GM23338 (cell line): ENCODE results near the gene SERPINA3. TPM values are rescaled to one million over a fixed set of nuclear protein-coding genes. Genes with fewer than 3 reads are reported as not detected.

Experiments
- ATAC-seq: fragments of 200-7000 bp; cut with Tn5 transposase; 3 replicates; pipeline ENCODE4 v1.9.1; 2020
- DNase-seq: peaks from one replicate; pipeline ENCODE4 v3.0.0-alpha.2; 2015; ENCODE audit warnings: low spot score
- H2AFZ ChIP-seq: fragments of 200-600 bp; sonication (generic); 2 replicates; pipeline ENCODE4 v1.8.0; 2016; ENCODE audit warnings: antibody characterized with exemption, mild to moderate bottlenecking, moderate library complexity
- H3F3A ChIP-seq: fragments of 200-600 bp; sonication (generic); replicated peaks from 2 replicates; pipeline ENCODE4 v1.8.0; 2017; ENCODE audit warnings: antibody characterized with exemption, mixed run types, low read depth
- H3K27ac ChIP-seq: fragments of 200-600 bp; sonication (generic); 2 replicates; pipeline ENCODE4 v1.6.1; 2016; ENCODE audit warnings: low read depth
- H3K27me3 ChIP-seq: fragments of 200-600 bp; sonication (generic); 2 replicates; pipeline ENCODE4 v1.8.0; 2016; ENCODE audit warnings: mild to moderate bottlenecking, mixed run types, moderate library complexity; ENCODE audit not compliant: insufficient read depth
- H3K36me3 ChIP-seq: fragments of 200-600 bp; sonication (generic); 2 replicates; pipeline ENCODE4 v1.8.0; 2016; ENCODE audit warnings: mild to moderate bottlenecking; ENCODE audit not compliant: insufficient read depth
- H3K4me1 ChIP-seq: fragments of 200-600 bp; sonication (generic); 2 replicates; pipeline ENCODE4 v1.8.0; 2016; ENCODE audit warnings: mild to moderate bottlenecking, moderate library complexity; ENCODE audit not compliant: insufficient read depth
- H3K4me2 ChIP-seq: fragments of 200-600 bp; sonication (generic); 2 replicates; pipeline ENCODE4 v1.7.1; 2017; ENCODE audit warnings: mixed run types
- H3K4me3 ChIP-seq: fragments of 200-600 bp; sonication (generic); 2 replicates; pipeline ENCODE4 v1.6.1; 2016; ENCODE audit warnings: mixed run types
- H3K79me2 ChIP-seq: fragments of 200-600 bp; sonication (generic); replicated peaks from 2 replicates; pipeline ENCODE4 v1.8.0; 2017; ENCODE audit warnings: mild to moderate bottlenecking; ENCODE audit not compliant: insufficient read depth
- H3K9me2 ChIP-seq: fragments of 200-600 bp; sonication (generic); 2 replicates; pipeline ENCODE4 v1.8.0; 2017; ENCODE audit not compliant: insufficient read depth
- H4K20me1 ChIP-seq: fragments of 200-600 bp; sonication (generic); replicated peaks from 2 replicates; pipeline ENCODE4 v1.8.0; 2017; ENCODE audit warnings: mild to moderate bottlenecking; ENCODE audit not compliant: insufficient read depth
- H3K27ac Mint-ChIP-seq: 2 replicates; pipeline ENCODE4 v1.8.0; 2020; ENCODE audit warnings: inconsistent platforms, mild to moderate bottlenecking, moderate library complexity, mixed read lengths
- H3K27me3 Mint-ChIP-seq: 3 replicates; pipeline ENCODE4 v1.8.0; 2022; ENCODE audit warnings: low read depth, mild to moderate bottlenecking, moderate library complexity, mixed read lengths, inconsistent platforms; ENCODE audit not compliant: insufficient read depth, poor library complexity
- H3K36me3 Mint-ChIP-seq: 3 replicates; pipeline ENCODE4 v1.8.0; 2021; ENCODE audit warnings: low read depth, mild to moderate bottlenecking, inconsistent platforms, moderate library complexity, mixed read lengths
- H3K4me1 Mint-ChIP-seq: 3 replicates; pipeline ENCODE4 v1.8.0; 2020; ENCODE audit warnings: mild to moderate bottlenecking, inconsistent platforms, mixed read lengths
- H3K4me3 Mint-ChIP-seq: 3 replicates; pipeline ENCODE4 v1.8.0; 2021; ENCODE audit warnings: moderate library complexity, mild to moderate bottlenecking, inconsistent platforms, mixed read lengths
- H3K9me3 Mint-ChIP-seq: 3 replicates; pipeline ENCODE4 v1.8.0; 2020; ENCODE audit warnings: moderate library complexity, mild to moderate bottlenecking, inconsistent platforms, mixed read lengths
- CREB1 ChIP-seq: fragments of 250-450 bp; sonication (Bioruptor Pico); IDR thresholded peaks from 2 replicates; pipeline ENCODE4 v1.5.0; 2020; ENCODE audit warnings: low read depth, mild to moderate bottlenecking, moderate library complexity
- CTCF ChIP-seq, 2 experiments: fragments of 200-600 bp in 1 of 2; sonication (generic) in 1 of 2; conservative IDR thresholded peaks; 2 replicates each; pipeline versions ENCODE4 v1.5.1 to v1.6.1; 2016 to 2017; ENCODE audit warnings: antibody characterized with exemption in 2 of 2, low read depth in 2 of 2, mild to moderate bottlenecking in 2 of 2, moderate library complexity in 1 of 2
- ETS1 ChIP-seq: IDR thresholded peaks from 2 replicates; pipeline ENCODE4 v1.6.1; 2016; ENCODE audit warnings: antibody characterized with exemption
- EZH2 ChIP-seq: fragments of 200-600 bp; sonication (generic); IDR thresholded peaks from one replicate; pipeline ENCODE4 v1.8.0; 2017; ENCODE audit warnings: antibody characterized with exemption, mild to moderate bottlenecking, low read depth; ENCODE audit not compliant: unreplicated experiment
- EZH2phosphoT487 ChIP-seq: fragments of 200-600 bp; sonication (generic); IDR thresholded peaks from one replicate; pipeline ENCODE4 v1.8.1; 2018; ENCODE audit warnings: antibody characterized with exemption; ENCODE audit not compliant: unreplicated experiment
- JUNB ChIP-seq: IDR thresholded peaks from one replicate; pipeline ENCODE4 v1.6.1; 2016; ENCODE audit warnings: antibody characterized with exemption; ENCODE audit not compliant: unreplicated experiment
- NANOG ChIP-seq: IDR thresholded peaks from 2 replicates; pipeline ENCODE4 v1.6.1; 2016; ENCODE audit warnings: antibody characterized with exemption, borderline replicate concordance
- POLR2AphosphoS5 ChIP-seq: IDR thresholded peaks from 2 replicates; pipeline ENCODE4 v1.6.1; 2016; ENCODE audit warnings: antibody characterized with exemption, low read depth
- REST ChIP-seq: IDR thresholded peaks from one replicate; pipeline ENCODE4 v1.6.1; 2018; ENCODE audit warnings: antibody characterized with exemption; ENCODE audit not compliant: unreplicated experiment
- STAT1 ChIP-seq: IDR thresholded peaks from one replicate; pipeline ENCODE4 v1.6.1; 2016; ENCODE audit warnings: antibody characterized with exemption; ENCODE audit not compliant: unreplicated experiment
- ZNF114 ChIP-seq: fragments of 250-450 bp; sonication (Bioruptor Pico); IDR thresholded peaks from 2 replicates; pipeline ENCODE4 v1.5.0; 2020; ENCODE audit warnings: mild to moderate bottlenecking, moderate library complexity
- ZNF331 ChIP-seq: fragments of 250-450 bp; sonication (Bioruptor Pico); IDR thresholded peaks from 2 replicates; pipeline ENCODE4 v1.5.0; 2020; ENCODE audit warnings: low read depth, mild to moderate bottlenecking, moderate library complexity
- ZNF462 ChIP-seq: fragments of 250-450 bp; sonication (Bioruptor Pico); IDR thresholded peaks from 2 replicates; pipeline ENCODE4 v1.5.0; 2020; ENCODE audit warnings: mild to moderate bottlenecking, moderate library complexity
- polyA plus RNA-seq: library from polyadenylated mRNA; unstranded; fragments of >200 nt; fragmentation: Nextera tagmentation; extraction: Ambion mirVana; gene quantifications from 2 replicates; pipeline ENCODE4 v1.2.1, GENCODE V29; 2016
- total RNA-seq: library from RNA; depleted of rRNA; stranded (reverse); fragments of >200 nt; shearing (Covaris generic); gene quantifications from 2 replicates; pipeline ENCODE4 v1.2.3, GENCODE V29; 2014

SERPINA3 gene
- total and polyA plus RNA-seq, 2 experiments from 2014 or later = not detected

- Histone ChIP-seq H3K4me2 (no peak overlapping the region), H3K27ac (no peak overlapping the region), H3K79me2 (no peaks in the 10 kb centered on the region), H3K36me3 (no peaks in the 10 kb centered on the region), H4K20me1 (no peaks in the 10 kb centered on the region), H2AFZ (no peak overlapping the region), H3F3A (no peaks in the 10 kb centered on the region), H3K4me1 (no peaks in the 10 kb centered on the region), H3K9me2 (no peaks in the 10 kb centered on the region), H3K27me3 (no peaks in the 10 kb centered on the region), H3K4me3 (no peak overlapping the region)
- Mint-ChIP-seq H3K36me3 (peaks cover 5% of the 10 kb centered on the region; the same call in 2 of the 3 replicates), H3K27me3 (peaks cover 7% of the 10 kb centered on the region), H3K4me3 (no peak overlapping the region), H3K9me3 (peaks cover 9% of the 10 kb centered on the region), H3K4me1 (no peaks in the 10 kb centered on the region), H3K27ac (no peak overlapping the region)
- TF ChIP-seq CTCF (conservative IDR thresholded peaks at IDR 0.05; ENCODE audit: low read depth in 2 of 2) (no peak), ZNF114 (no peak), STAT1 (no peak), POLR2AphosphoS5 (no peak), EZH2 (no peak), CREB1 (CRISPR knock-in tag) (no peak), JUNB (no peak), EZH2phosphoT487 (no peak), ZNF331 (CRISPR knock-in tag) (no peak), ETS1 (no peak), NANOG (no peak), REST (no peak), ZNF462 (CRISPR knock-in tag) (no peak)
- DNase-seq (no peak), ATAC-seq (no peak)
These were observed 19.7 kb upstream of the SERPINA3 start for GRCh38 chr14:94592457-94592856.
